DOHH2 (cell line): ENCODE data around the gene DNPEP.

Source experiments
- EZH2phosphoT487 ChIP-seq: fragments of 200-600 bp; sonication (generic); IDR thresholded peaks from 2 replicates; pipeline ENCODE4 v1.6.1; 2017; ENCODE audit warnings: borderline replicate concordance, mild to moderate bottlenecking, antibody characterized with exemption, low read length, moderate library complexity, mixed read lengths
- TF ChIP-seq, protein P1 (sequence below): fragments of 200-600 bp; sonication (generic); IDR thresholded peaks from one replicate; pipeline ENCODE4 v1.5.1; 2014; ENCODE audit warnings: antibody characterized with exemption, mild to moderate bottlenecking, low read depth, low read length; ENCODE audit not compliant: poor library complexity, severe bottlenecking

DNA sequence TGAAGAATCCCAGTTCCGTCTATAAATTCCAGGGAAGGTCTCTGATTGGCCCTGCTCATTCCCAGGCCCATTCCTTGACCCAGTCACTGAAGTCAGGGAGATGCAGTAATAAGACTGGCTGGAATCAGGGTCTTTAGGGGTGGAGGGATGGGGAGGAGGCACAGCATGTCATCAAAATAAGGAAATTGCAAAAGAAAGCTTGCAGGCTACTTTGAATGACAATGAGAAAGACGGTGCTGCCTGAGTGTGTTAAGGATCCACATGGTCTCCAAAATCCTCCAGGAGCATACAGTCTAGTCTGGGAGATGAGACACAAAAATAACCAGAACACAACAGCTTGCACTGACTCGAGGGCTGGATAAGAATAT is 28.5 kb upstream of the DNPEP start:
- TF ChIP-seq, protein P1, sequence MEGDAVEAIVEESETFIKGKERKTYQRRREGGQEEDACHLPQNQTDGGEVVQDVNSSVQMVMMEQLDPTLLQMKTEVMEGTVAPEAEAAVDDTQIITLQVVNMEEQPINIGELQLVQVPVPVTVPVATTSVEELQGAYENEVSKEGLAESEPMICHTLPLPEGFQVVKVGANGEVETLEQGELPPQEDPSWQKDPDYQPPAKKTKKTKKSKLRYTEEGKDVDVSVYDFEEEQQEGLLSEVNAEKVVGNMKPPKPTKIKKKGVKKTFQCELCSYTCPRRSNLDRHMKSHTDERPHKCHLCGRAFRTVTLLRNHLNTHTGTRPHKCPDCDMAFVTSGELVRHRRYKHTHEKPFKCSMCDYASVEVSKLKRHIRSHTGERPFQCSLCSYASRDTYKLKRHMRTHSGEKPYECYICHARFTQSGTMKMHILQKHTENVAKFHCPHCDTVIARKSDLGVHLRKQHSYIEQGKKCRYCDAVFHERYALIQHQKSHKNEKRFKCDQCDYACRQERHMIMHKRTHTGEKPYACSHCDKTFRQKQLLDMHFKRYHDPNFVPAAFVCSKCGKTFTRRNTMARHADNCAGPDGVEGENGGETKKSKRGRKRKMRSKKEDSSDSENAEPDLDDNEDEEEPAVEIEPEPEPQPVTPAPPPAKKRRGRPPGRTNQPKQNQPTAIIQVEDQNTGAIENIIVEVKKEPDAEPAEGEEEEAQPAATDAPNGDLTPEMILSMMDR: no peak
- TF ChIP-seq EZH2phosphoT487: no peak
